Vagina (tissue), 2 donors: ENCODE measurements around the gene RSAD2. TPM values are rescaled to one million over a fixed set of nuclear protein-coding genes. Genes with fewer than 3 reads are reported as not detected.

ENCODE experiments used
- DNase-seq, 2 donors: peaks; one replicate each; pipeline ENCODE4 v3.0.0-alpha.2; 2017; ENCODE audit errors: extremely low spot score in 2 of 2
- H3K27ac ChIP-seq: fragments of 200-600 bp; sonication (generic); one replicate; pipeline ENCODE4 v1.5.1; 2019
- H3K27me3 ChIP-seq: fragments of 200-600 bp; sonication (generic); one replicate; pipeline ENCODE4 v1.5.1; 2019
- H3K36me3 ChIP-seq, 2 donors: fragments of 200-600 bp; sonication (generic); one replicate each; pipeline ENCODE4 v1.5.1; 2017 to 2019
- H3K4me1 ChIP-seq: fragments of 200-600 bp; sonication (generic); one replicate; pipeline ENCODE4 v1.5.1; 2019
- H3K4me3 ChIP-seq, 2 donors: fragments of 200-600 bp; sonication (generic); 1 replicate in 1 of 2; 2 replicates in 1 of 2; pipeline ENCODE4 v1.5.1; 2016 to 2019
- H3K9me3 ChIP-seq: fragments of 200-600 bp; sonication (generic); one replicate; pipeline ENCODE4 v1.5.1; 2019
- CTCF ChIP-seq, 3 experiments: fragments of 450-650 bp in 2 of 3; fragments of 200-600 bp in 1 of 3; sonication (generic) in 1 of 3; IDR thresholded peaks; one replicate each; pipeline ENCODE4 v1.5.1; 2017 to 2019; ENCODE audit warnings: antibody characterized with exemption in 3 of 3, mild to moderate bottlenecking in 2 of 3, moderate library complexity in 2 of 3
- POLR2A ChIP-seq, 2 donors: fragments of 450-650 bp; IDR thresholded peaks; one replicate each; pipeline ENCODE4 v1.6.1; 2017; ENCODE audit warnings: antibody characterized with exemption in 2 of 2, mild to moderate bottlenecking in 2 of 2, moderate library complexity in 2 of 2
- POLR2AphosphoS5 ChIP-seq, 2 donors: sonication (generic); formaldehyde crosslinking; IDR thresholded peaks; one replicate each; pipeline ENCODE4 v1.9.0; 2017; ENCODE audit warnings: antibody characterized with exemption in 2 of 2, mild to moderate bottlenecking in 2 of 2, low read depth in 1 of 2; ENCODE audit not compliant: insufficient read depth in 1 of 2
- intact Hi-C: fragments of 100-400 bp; cut with DNase I; formaldehyde crosslinking; loops from one replicate; pipeline ENCODE4 v1.15.1; 2023
- total RNA-seq: library from RNA; depleted of rRNA; stranded (reverse); fragments of >200 nt; gene quantifications from one replicate; pipeline ENCODE4 v1.2.3, GENCODE V29; 2016

The RSAD2 gene
- total RNA-seq, 1 donor from 2014 or later = 0.25 TPM

GRCh38 chr2:6866275-6866671 lies 11.3 kb upstream of the RSAD2 start:
- intact Hi-C loops = no loop called here
- Histone ChIP-seq H3K4me3 (peak overlapping the region; percentile 65 to 68), H3K27me3 (no peaks in the 10 kb centered on the region), H3K4me1 (peaks cover 12% of the 10 kb centered on the region), H3K9me3 (no peaks in the 10 kb centered on the region), H3K27ac (peak overlapping the region; percentile 77), H3K36me3 (no peaks in the 10 kb centered on the region)
- no peak for DNase-seq
- no peak for TF ChIP-seq CTCF (IDR thresholded peaks at IDR 0.05)

DNA sequence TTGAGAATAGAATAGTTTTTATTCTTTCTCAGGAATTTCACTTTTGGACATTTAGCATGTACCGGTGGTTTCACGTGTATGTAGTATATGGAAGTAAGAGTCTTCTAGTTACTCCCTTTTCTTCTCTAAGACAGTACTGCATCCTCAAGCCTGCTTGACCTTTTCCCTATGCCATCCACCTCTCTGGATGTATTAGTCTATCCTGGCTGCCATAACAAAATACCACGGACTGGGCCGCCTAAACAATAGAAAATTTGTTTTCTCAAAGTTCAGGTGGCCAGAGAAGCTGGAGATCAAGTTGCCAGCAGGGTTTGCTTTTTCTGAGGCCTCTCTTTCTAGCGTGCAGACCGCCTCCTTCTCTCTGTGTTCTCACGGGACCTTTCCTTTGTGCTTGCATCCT lies 10.6 kb upstream of the RSAD2 start:
- no peak overlapping the region for H3K27ac ChIP-seq
- intact Hi-C loops = no loop called here
- no peaks in the 10 kb centered on the region for H3K27me3 ChIP-seq
- peaks cover 12% of the 10 kb centered on the region for H3K4me1 ChIP-seq
- H3K36me3 ChIP-seq = no peaks in the 10 kb centered on the region
- TF ChIP-seq POLR2AphosphoS5 (IDR thresholded peaks at IDR 0.05; ENCODE audit: insufficient read depth in 1 of 2, low read depth in 1 of 2) (no peak), CTCF (IDR thresholded peaks at IDR 0.05) (no peak), POLR2A (IDR thresholded peaks at IDR 0.05) (no peak)
- H3K4me3 ChIP-seq = no peak overlapping the region
- no peaks in the 10 kb centered on the region for H3K9me3 ChIP-seq
- DNase-seq = no peak

DNA sequence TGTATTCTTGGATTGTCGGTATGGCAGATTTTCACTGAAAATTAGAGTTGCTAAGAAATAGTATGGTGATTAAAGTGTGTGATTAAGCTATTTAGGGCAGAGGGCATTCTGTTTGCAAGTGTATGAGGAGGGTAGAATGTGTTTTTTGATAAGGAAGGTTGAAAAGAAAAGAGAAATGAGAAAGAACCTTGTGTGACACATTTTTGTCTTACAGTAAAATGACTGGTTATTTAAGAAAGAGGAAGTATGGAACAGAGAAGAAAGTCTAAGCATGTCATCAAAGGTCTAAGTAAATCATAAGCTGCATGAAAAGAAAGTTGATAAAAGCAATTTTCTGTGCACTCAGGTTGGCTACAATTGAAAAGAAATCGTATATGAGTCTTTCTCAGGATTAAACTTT lies 5.2 kb upstream of the RSAD2 start:
- intact Hi-C loops = no loop called here
- Histone ChIP-seq H3K27me3 (no peaks in the 10 kb centered on the region), H3K27ac (no peak overlapping the region), H3K4me1 (no peaks in the 10 kb centered on the region), H3K4me3 (no peak overlapping the region), H3K9me3 (no peaks in the 10 kb centered on the region), H3K36me3 (no peaks in the 10 kb centered on the region)
- DNase-seq = no peak
- no peak for TF ChIP-seq POLR2AphosphoS5 (IDR thresholded peaks at IDR 0.05; ENCODE audit: insufficient read depth in 1 of 2, low read depth in 1 of 2)
- TF ChIP-seq POLR2A (IDR thresholded peaks at IDR 0.05) = no peak
- no peak for TF ChIP-seq CTCF (IDR thresholded peaks at IDR 0.05)

DNA sequence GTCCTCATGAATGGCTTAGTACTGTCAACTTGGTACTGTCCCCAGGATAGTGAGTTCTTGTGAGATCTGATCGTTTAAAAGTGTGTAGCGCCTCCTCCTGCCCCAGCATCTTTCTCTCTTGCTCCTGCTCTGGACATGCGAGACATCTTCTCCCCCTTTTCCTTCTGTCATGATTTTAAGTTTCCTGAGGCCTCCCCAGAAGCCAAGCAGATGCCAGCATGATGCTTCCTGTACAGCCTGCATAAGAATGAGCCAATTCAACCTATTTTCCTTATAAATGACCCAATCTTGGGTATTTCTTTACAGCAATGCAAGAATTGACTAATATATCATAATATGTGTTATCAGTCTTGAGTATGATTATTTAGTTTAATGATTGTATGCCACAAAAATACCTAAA lies 3.5 kb upstream of the RSAD2 start:
- Histone ChIP-seq H3K4me3 (no peak overlapping the region), H3K27ac (no peak overlapping the region), H3K36me3 (no peaks in the 10 kb centered on the region), H3K4me1 (peaks cover 8% of the 10 kb centered on the region), H3K27me3 (no peaks in the 10 kb centered on the region), H3K9me3 (no peaks in the 10 kb centered on the region)
- TF ChIP-seq POLR2AphosphoS5 (IDR thresholded peaks at IDR 0.05; ENCODE audit: insufficient read depth in 1 of 2, low read depth in 1 of 2) (no peak), POLR2A (IDR thresholded peaks at IDR 0.05) (no peak), CTCF (IDR thresholded peaks at IDR 0.05) (no peak)
- no peak for DNase-seq
- intact Hi-C loops = no loop called here

DNA sequence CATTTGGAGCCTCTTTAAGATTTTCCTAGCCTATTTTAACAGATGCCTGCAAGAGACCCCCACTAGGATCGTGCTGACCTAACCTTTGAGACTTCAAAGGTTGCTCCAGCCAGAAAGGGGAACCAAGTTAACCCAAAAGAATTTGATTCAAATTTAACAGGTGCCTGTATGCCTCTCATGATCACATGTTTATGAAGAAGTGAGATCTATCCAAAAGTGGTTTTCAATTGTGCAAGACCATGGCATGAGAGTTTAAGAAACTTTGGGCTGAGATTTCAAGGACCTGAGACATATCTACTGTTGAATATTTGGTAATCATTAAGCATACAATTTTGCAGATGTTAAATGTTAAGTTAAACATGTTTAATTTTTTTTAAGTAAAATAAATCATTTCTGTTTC lies 1.3 kb upstream of the RSAD2 start:
- H3K4me1 ChIP-seq = peaks cover 8% of the 10 kb centered on the region
- H3K9me3 ChIP-seq = no peaks in the 10 kb centered on the region
- no peak for DNase-seq
- intact Hi-C loops = no loop called here
- H3K27ac ChIP-seq = no peak overlapping the region
- H3K27me3 ChIP-seq = no peaks in the 10 kb centered on the region
- no peaks in the 10 kb centered on the region for H3K36me3 ChIP-seq
- no peak overlapping the region for H3K4me3 ChIP-seq
- no peak for TF ChIP-seq CTCF (IDR thresholded peaks at IDR 0.05)
- no peak for TF ChIP-seq POLR2A (IDR thresholded peaks at IDR 0.05)
- TF ChIP-seq POLR2AphosphoS5 (IDR thresholded peaks at IDR 0.05; ENCODE audit: insufficient read depth in 1 of 2, low read depth in 1 of 2) = no peak
